A549 treated with AZD9567 at 1 μM for 4 hours (cell line): ENCODE data around the gene CCDC83. TPM values are rescaled to one million over a fixed set of nuclear protein-coding genes. Genes with fewer than 3 reads are reported as not detected.

Source experiments
- total RNA-seq: library from RNA; stranded (reverse); fragments of 200-300 nt; extraction: Qiagen RNA extraction; gene quantifications from 5 replicates; pipeline ENCODE4 v1.2.3, GENCODE V29; 2022; ENCODE audit not compliant: insufficient read depth

The CCDC83 gene
- total RNA-seq: not detected in 5 replicates

GRCh38 chr11:85855341-85855656, at the start of gene CCDC83:
CCDC83 (plus strand) TSS chr11:85855383; CDS start chr11:85865124, 9,741 bp downstream.

GRCh38 chr11:85810871-85811611, 44.1 kb upstream of the CCDC83 start, which contains the start of gene SYTL2:
SYTL2 (minus strand) TSS chr11:85811141; CDS start chr11:85757725, 53,416 bp downstream.

Other genes starting within 250 kb of the CCDC83 start
- 0.09 to 2.6 TPM (median 0.20 TPM) in 5 replicates for gene DLG2, start 228.0 kb upstream of the CCDC83 start, total RNA-seq
- 51.9 to 65.4 TPM (median 52.8 TPM) in 5 replicates for gene TMEM126B, start 226.8 kb upstream of the CCDC83 start, total RNA-seq
- gene TMEM126A, start 207.4 kb upstream of the CCDC83 start, total RNA-seq: 52.2 to 62.7 TPM (median 53.5 TPM) in 5 replicates
- 23.4 to 33.0 TPM (median 29.3 TPM) in 5 replicates for gene CREBZF, start 190.3 kb upstream of the CCDC83 start, total RNA-seq
- gene CCDC89, start 169.2 kb upstream of the CCDC83 start, total RNA-seq: not detected in 5 replicates
- 7.6 to 26.7 TPM (median 8.3 TPM) in 5 replicates for gene SYTL2, start 44.2 kb upstream of the CCDC83 start, total RNA-seq
- 65.3 to 96.2 TPM (median 73.9 TPM) in 5 replicates for gene PICALM, start 213.7 kb downstream of the CCDC83 start, total RNA-seq